GM12891 (cell line): Measurements from ENCODE around the gene EXOC6.

Source experiments
- PAX5 ChIP-seq: IDR thresholded peaks from 2 replicates; pipeline ENCODE4 v1.6.1; 2011; ENCODE audit warnings: low read length, moderate library complexity, mild to moderate bottlenecking; ENCODE audit not compliant: insufficient read depth, severe bottlenecking
- POLR2A ChIP-seq: IDR thresholded peaks from 2 replicates; pipeline ENCODE4 v1.6.1; 2011; ENCODE audit warnings: low read depth, low read length, control low read depth
- POLR2AphosphoS5 ChIP-seq: IDR thresholded peaks from 2 replicates; pipeline ENCODE4 v1.6.1; 2011; ENCODE audit warnings: low read depth, low read length, control low read depth
- POU2F2 ChIP-seq: IDR thresholded peaks from 2 replicates; pipeline ENCODE4 v1.6.1; 2011; ENCODE audit warnings: low read depth, mild to moderate bottlenecking, control low read depth, low read length, moderate library complexity
- SPI1 ChIP-seq: IDR thresholded peaks from 2 replicates; pipeline ENCODE4 v1.6.1; 2011; ENCODE audit warnings: low read depth, low read length, control low read depth
- TAF1 ChIP-seq: IDR thresholded peaks from 2 replicates; pipeline ENCODE4 v1.6.1; 2011; ENCODE audit warnings: low read depth, low read length, control low read depth

- no peak for TF ChIP-seq POLR2A
- no peak for TF ChIP-seq POLR2AphosphoS5
- TF ChIP-seq PAX5, result no peak
- no peak for TF ChIP-seq TAF1
- no peak for TF ChIP-seq SPI1
- TF ChIP-seq POU2F2, result no peak
Measured at GRCh38 chr10:92857904-92858514, 9.7 kb downstream of the EXOC6 start.
